HEK293T (cell line): ENCODE results near the gene SLC9A9.

Source experiments
- BHLHE40 ChIP-seq: fragments of 450-650 bp; IDR thresholded peaks from 2 replicates; pipeline ENCODE4 v1.6.1; 2016; ENCODE audit warnings: mild to moderate bottlenecking, moderate library complexity, borderline replicate concordance
- ELF4 ChIP-seq: fragments of 450-650 bp; IDR thresholded peaks from 2 replicates; pipeline ENCODE4 v1.6.1; 2017; ENCODE audit warnings: antibody characterized with exemption
- SP1 ChIP-seq: fragments of 450-650 bp; IDR thresholded peaks from 2 replicates; pipeline ENCODE4 v1.6.1; 2017

DNA sequence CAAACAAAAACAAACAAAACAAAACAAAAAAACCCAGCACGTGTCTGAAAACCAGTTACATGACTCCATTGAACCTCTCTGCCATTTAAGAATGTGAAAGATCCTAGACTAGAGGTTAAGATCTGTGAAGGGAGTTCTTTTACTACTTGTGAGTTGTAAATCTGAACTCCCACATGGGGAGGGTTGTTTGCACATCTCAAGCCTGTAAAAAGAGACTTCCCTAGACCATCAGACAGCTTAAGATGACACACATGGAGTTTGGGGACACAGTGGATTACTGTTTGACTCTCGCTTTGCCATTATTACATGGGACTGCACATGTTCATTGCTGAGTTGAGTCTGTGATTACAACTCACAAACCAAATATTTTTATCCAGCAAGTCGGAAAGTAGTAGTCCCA is 171.5 kb downstream of the SLC9A9 start:
- TF ChIP-seq ELF4 (no peak), SP1 (no peak), BHLHE40 (no peak)
